ENCODE measurements around the gene DPYSL5.

DNA sequence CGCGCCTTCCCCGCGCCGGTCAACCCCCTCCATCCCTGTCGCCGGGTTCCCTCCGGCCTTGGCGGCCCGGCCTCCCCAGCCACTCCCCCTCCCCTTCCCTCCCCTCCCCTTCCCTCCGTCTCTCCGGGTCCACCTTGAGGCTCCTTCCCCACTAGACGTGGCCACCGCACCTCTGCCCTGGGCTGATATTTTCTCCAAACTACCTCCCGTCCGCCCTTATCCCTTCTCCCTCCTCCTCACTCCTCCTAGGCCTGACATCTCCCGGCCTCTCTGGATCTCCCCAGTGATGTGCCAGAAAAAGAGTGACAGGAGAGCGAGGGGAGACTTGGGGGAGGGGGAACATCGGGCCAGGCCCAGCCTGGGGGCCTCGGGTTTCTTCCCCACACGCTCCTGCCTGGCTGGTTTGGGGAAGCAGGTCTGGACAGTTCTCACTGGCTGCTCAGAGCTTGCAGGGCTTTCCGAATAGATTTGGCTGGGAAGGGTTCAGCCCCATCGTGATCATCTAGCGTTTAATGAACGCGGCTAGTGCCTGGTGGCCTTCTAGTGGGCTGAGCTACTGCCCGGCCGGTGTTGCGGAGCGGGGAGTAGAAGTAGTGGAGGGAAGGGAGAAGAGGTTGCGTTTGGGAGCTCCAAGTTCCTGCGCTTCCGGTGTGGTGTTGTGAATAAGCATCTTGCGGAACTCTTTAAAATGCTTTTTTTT lies 123.1 kb downstream of the DPYSL5 start:
- TF ChIP-seq, protein P1, sequence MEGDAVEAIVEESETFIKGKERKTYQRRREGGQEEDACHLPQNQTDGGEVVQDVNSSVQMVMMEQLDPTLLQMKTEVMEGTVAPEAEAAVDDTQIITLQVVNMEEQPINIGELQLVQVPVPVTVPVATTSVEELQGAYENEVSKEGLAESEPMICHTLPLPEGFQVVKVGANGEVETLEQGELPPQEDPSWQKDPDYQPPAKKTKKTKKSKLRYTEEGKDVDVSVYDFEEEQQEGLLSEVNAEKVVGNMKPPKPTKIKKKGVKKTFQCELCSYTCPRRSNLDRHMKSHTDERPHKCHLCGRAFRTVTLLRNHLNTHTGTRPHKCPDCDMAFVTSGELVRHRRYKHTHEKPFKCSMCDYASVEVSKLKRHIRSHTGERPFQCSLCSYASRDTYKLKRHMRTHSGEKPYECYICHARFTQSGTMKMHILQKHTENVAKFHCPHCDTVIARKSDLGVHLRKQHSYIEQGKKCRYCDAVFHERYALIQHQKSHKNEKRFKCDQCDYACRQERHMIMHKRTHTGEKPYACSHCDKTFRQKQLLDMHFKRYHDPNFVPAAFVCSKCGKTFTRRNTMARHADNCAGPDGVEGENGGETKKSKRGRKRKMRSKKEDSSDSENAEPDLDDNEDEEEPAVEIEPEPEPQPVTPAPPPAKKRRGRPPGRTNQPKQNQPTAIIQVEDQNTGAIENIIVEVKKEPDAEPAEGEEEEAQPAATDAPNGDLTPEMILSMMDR (IDR thresholded peaks at IDR 0.05): no peak
- TF ChIP-seq POLR2A (IDR thresholded peaks at IDR 0.05) (no peak), POLR2AphosphoS5 (IDR thresholded peaks at IDR 0.05) (no peak)
